Measurements from ENCODE around the gene KCNG2.

- no peak for TF ChIP-seq ZNF174 (tag by site-specific recombination; IDR thresholded peaks at IDR 0.05)
- no peak for TF ChIP-seq TSHZ1 (tag by site-specific recombination; IDR thresholded peaks at IDR 0.05; ENCODE audit: borderline replicate concordance)
- TF ChIP-seq CTCF (tag by site-specific recombination; IDR thresholded peaks at IDR 0.05), result no peak
- TF ChIP-seq ZNF747 (tag by site-specific recombination; IDR thresholded peaks at IDR 0.05), result no peak
Observed at GRCh38 chr18:79768745-79769144, 29.0 kb upstream of the KCNG2 start.
